Activated B cell treated with CpG ODN at 0.5 μM for 24 hours (primary cell): Measurements from ENCODE around the gene MFNG. TPM values are rescaled to one million over a fixed set of nuclear protein-coding genes. Genes with fewer than 3 reads are reported as not detected.

Experiments
- ATAC-seq: fragments of 200-7000 bp; cut with Tn5 transposase; one replicate; pipeline ENCODE4 v1.10.0; 2021; ENCODE audit warnings: low read depth, mild to moderate bottlenecking, moderate library complexity
- CTCF ChIA-PET: fragments of 350-600 bp; sonication (Branson Sonifier 250); formaldehyde crosslinking; loops from one replicate; lab custom pipeline; 2021; ENCODE audit warnings: antibody characterized with exemption; lab: Charles Lee
- POLR2A ChIA-PET: fragments of 350-600 bp; sonication (Branson Sonifier 250); formaldehyde crosslinking; loops from one replicate; lab custom pipeline; 2021; ENCODE audit warnings: antibody characterized with exemption; lab: Charles Lee
- DNase-seq: peaks from one replicate; pipeline ENCODE4 v3.0.0; 2022
- H3K27ac Mint-ChIP-seq: one replicate; pipeline ENCODE4 v1.8.0; 2020; ENCODE audit warnings: mixed read lengths
- H3K27me3 Mint-ChIP-seq: one replicate; pipeline ENCODE4 v1.8.0; 2021; ENCODE audit warnings: mixed read lengths
- H3K36me3 Mint-ChIP-seq: one replicate; pipeline ENCODE4 v1.8.0; 2021; ENCODE audit warnings: low read depth, mixed read lengths
- H3K4me1 Mint-ChIP-seq: one replicate; pipeline ENCODE4 v1.8.0; 2021; ENCODE audit warnings: mixed read lengths
- H3K4me3 Mint-ChIP-seq: one replicate; pipeline ENCODE4 v1.8.0; 2020; ENCODE audit warnings: mild to moderate bottlenecking, mixed read lengths
- H3K9me3 Mint-ChIP-seq: one replicate; pipeline ENCODE4 v1.8.0; 2020; ENCODE audit warnings: mixed read lengths
- intact Hi-C: fragments of 100-400 bp; cut with micrococcal nuclease; formaldehyde crosslinking; loops from one replicate; pipeline ENCODE4 v1.15.1; 2024
- total RNA-seq: library from RNA; stranded (reverse); gene quantifications from 2 replicates; pipeline ENCODE4 v1.2.3, GENCODE V29; 2022
- TF ChIP-seq, protein P1 (sequence below): fragments of 200-600 bp; IDR thresholded peaks from one replicate; pipeline ENCODE4 v1.8.0; 2022; ENCODE audit warnings: antibody characterized with exemption, mild to moderate bottlenecking

MFNG gene
- total RNA-seq, 1 donor from 2014 or later, result 90.6 TPM

DNA sequence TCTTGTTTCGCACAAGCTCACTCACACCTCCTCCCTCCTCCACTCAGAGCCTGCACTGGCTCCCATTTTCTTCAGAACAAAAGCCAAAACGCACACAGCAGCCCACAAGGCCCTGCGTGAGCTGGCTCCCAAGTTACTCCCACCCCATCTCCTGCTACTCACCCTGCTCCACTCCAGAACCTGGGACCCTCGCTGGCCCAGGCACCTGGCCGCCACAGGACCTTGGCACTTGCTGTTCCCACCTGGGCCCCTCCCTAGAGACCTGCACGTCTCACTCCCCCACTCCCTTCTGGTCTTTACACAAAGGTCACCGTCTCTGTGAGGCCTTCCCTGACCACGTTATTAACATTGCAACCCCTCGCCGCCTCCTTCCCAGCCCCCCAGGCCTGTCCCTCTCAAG, 945 bp upstream of the MFNG start:
- Mint-ChIP-seq H3K27me3 (no peaks in the 10 kb centered on the region), H3K9me3 (no peaks in the 10 kb centered on the region), H3K36me3 (peaks cover 23% of the 10 kb centered on the region), H3K27ac (peak overlapping the region; percentile 80), H3K4me1 (peaks cover 43% of the 10 kb centered on the region), H3K4me3 (peak overlapping the region; percentile 93)
- TF ChIP-seq, protein P1, sequence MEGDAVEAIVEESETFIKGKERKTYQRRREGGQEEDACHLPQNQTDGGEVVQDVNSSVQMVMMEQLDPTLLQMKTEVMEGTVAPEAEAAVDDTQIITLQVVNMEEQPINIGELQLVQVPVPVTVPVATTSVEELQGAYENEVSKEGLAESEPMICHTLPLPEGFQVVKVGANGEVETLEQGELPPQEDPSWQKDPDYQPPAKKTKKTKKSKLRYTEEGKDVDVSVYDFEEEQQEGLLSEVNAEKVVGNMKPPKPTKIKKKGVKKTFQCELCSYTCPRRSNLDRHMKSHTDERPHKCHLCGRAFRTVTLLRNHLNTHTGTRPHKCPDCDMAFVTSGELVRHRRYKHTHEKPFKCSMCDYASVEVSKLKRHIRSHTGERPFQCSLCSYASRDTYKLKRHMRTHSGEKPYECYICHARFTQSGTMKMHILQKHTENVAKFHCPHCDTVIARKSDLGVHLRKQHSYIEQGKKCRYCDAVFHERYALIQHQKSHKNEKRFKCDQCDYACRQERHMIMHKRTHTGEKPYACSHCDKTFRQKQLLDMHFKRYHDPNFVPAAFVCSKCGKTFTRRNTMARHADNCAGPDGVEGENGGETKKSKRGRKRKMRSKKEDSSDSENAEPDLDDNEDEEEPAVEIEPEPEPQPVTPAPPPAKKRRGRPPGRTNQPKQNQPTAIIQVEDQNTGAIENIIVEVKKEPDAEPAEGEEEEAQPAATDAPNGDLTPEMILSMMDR, result no peak
- intact Hi-C loops, result no loop called here
- POLR2A ChIA-PET, result interaction anchor here (0.9 to 3.1 kb wide), 5 partner anchors 8 to 243 kb away, joined by 3 to 17 read pairs (median 9); partner anchors contain the start of genes GGA1, LGALS1 and RAC2
- DNase-seq (no peak), ATAC-seq (no peak)
- CTCF ChIA-PET, result interaction anchor here (1.2 to 5.0 kb wide), 3 partner anchors 11 to 226 kb away, joined by 4 to 26 read pairs (median 5); no protein-coding TSS in a partner anchor

DNA sequence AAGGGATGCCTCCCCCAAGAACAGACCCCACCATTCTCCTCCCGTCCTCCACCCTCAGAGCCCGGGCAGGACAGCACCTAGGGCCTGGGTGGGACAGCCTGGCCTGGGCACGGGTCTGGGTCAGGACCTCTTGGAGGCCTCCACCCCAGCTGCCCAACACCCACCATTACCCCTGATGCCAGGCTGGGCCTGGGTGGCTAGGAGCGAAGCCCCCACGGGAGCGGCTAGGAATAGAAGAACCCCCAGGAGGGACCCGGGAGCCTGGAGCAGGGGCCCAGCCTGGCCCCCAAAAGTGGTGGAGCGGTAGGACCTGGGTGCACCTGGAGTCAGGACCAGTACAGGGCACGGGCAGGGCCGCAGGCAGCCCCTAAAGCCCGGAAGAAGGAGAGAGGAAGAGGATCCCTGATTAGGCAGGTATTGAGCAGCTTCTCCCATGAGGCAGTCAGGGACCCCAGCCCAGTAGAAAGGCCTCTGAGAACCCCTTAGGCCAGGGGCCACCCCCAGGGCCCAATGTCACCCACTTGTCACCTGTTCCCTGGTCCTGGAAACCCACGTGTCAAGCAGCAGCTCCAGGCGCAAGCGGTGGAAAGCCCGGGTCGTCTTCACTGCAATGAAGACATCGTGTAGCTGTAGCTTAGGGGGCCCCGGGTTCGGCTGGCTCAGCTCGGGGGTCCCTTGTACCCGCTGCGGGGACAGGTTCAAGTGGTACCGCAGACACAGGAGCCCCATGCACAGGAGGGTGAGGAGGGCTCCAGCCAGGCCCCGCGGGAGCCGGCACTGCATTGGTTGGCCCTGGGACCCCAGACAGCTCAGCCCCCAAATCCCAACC, 575 bp downstream of the MFNG start:
- DNase-seq (no peak), ATAC-seq (peak; percentile 3)
- Mint-ChIP-seq H3K4me1 (peaks cover 49% of the 10 kb centered on the region), H3K4me3 (peak overlapping the region; percentile 93), H3K9me3 (no peaks in the 10 kb centered on the region), H3K27me3 (no peaks in the 10 kb centered on the region), H3K27ac (peak overlapping the region; percentile 94), H3K36me3 (peaks cover 34% of the 10 kb centered on the region)
- intact Hi-C loops, result no loop called here
- TF ChIP-seq, protein P1, result no peak
- CTCF ChIA-PET, result interaction anchor here (0.7 to 5.0 kb wide), 6 partner anchors 12 to 225 kb away, joined by 3 to 26 read pairs (median 4); no protein-coding TSS in a partner anchor
- POLR2A ChIA-PET, result interaction anchor here (0.7 to 3.1 kb wide), 12 partner anchors 13 to 468 kb away, joined by 3 to 17 read pairs (median 4); partner anchors contain the start of genes CYTH4, GGA1 and RAC2

DNA sequence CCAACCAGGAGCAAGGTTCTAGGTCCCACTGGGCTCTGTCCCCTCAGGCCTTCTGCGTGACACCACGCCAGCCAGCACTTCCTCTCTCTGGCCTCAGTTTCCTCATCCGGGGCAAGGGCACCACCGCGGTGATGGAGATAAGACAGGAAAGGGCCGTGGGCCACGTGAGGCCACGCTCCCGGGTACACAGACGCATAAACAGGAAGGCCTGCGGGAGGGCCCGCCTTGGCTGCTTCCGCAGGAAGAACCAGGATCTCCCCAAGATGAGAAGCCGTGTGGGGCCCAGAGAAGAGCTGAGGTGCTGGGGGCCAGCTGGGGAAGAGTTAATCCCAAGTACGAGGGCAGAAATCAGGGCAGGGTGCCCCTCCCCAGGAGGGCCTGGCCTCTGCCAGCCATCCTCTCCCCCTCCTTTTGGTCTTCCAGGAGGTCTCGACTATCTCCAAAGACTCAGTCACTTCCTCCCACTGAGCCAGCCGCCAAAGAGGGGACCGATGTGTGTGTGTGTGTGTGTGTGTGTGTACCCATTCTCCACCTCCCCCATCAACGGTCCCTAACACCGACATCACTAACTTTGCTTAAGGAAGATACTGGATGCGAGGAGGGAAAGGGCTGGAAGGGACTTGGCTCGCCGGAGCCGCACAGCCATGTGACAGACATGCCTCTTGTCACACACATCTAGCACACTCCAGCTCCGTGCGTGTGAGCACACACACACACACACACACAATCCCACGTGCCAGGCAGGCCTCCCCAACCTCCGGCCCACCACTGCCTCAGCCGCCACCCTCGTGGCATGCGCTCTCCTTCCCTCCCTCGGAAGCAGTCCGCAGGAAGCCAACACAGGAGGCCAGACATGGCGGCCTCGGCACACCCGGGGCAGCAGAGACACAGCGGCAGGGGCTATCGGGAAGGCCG, 1.4 kb downstream of the MFNG start:
- H3K27ac Mint-ChIP-seq, result peak overlapping the region; percentile 94
- ChIA-PET CTCF (interaction anchor here (5.0 kb wide), 1 partner anchor 12 kb away, joined by 26 read pairs; no protein-coding TSS in a partner anchor), POLR2A (interaction anchor here (0.8 to 3.1 kb wide), 8 partner anchors 108 to 955 kb away, joined by 3 to 17 read pairs (median 5); partner anchors contain the start of genes CYTH4, GGA1 and RAC2)
- ATAC-seq, result peak; percentile 37
- peak overlapping the region; percentile 93 for H3K4me3 Mint-ChIP-seq
- peaks cover 49% of the 10 kb centered on the region for H3K4me1 Mint-ChIP-seq
- intact Hi-C loops, result no loop called here
- no peaks in the 10 kb centered on the region for H3K9me3 Mint-ChIP-seq
- no peaks in the 10 kb centered on the region for H3K27me3 Mint-ChIP-seq
- TF ChIP-seq, protein P1, result no peak
- peak; percentile 59 for DNase-seq
- H3K36me3 Mint-ChIP-seq, result peaks cover 38% of the 10 kb centered on the region

DNA sequence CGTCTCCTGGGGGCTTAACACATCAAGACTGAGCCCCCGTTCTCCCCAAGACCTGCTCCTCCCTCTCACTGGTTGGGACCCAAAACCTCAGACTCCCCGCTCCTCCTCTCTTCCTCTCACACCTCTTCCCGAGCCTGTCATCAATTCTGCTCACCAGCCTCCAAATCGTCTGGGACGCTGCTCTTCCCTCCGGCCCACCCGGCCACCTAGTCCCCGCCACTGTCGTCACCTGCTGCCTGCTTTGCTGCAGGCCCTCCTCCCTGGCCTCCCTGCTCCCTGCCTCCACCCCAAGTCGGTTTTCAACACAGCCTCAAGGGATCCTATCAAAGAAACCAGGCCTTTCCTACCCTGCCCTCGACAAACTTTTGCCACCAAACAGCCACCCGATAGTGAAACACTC, 3.1 kb downstream of the MFNG start:
- ATAC-seq (no peak), DNase-seq (no peak)
- ChIA-PET POLR2A (no interaction called here), CTCF (interaction anchor here (5.0 kb wide), 1 partner anchor 10 kb away, joined by 26 read pairs; no protein-coding TSS in a partner anchor)
- Mint-ChIP-seq H3K27ac (peak overlapping the region; percentile 94), H3K9me3 (no peaks in the 10 kb centered on the region), H3K4me3 (peak overlapping the region; percentile 93), H3K36me3 (peaks cover 51% of the 10 kb centered on the region), H3K4me1 (peaks cover 49% of the 10 kb centered on the region), H3K27me3 (no peaks in the 10 kb centered on the region)
- TF ChIP-seq, protein P1, result no peak
- intact Hi-C loops, result no loop called here
